ENCODE results near the gene PALMD.

GRCh38 chr1:99648107-99648506, 2.2 kb downstream of the PALMD start:
- TF ChIP-seq, protein P1, sequence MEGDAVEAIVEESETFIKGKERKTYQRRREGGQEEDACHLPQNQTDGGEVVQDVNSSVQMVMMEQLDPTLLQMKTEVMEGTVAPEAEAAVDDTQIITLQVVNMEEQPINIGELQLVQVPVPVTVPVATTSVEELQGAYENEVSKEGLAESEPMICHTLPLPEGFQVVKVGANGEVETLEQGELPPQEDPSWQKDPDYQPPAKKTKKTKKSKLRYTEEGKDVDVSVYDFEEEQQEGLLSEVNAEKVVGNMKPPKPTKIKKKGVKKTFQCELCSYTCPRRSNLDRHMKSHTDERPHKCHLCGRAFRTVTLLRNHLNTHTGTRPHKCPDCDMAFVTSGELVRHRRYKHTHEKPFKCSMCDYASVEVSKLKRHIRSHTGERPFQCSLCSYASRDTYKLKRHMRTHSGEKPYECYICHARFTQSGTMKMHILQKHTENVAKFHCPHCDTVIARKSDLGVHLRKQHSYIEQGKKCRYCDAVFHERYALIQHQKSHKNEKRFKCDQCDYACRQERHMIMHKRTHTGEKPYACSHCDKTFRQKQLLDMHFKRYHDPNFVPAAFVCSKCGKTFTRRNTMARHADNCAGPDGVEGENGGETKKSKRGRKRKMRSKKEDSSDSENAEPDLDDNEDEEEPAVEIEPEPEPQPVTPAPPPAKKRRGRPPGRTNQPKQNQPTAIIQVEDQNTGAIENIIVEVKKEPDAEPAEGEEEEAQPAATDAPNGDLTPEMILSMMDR (IDR thresholded peaks at IDR 0.05; ENCODE audit: low read depth, low read length, poor library complexity, severe bottlenecking) = no peak
- no peak for TF ChIP-seq EZH2phosphoT487 (IDR thresholded peaks at IDR 0.05; ENCODE audit: borderline replicate concordance, low read length)
